Activated CD4-positive, alpha-beta T cell treated with anti-CD3 and anti-CD28 coated beads for 24 hours (primary cell): ENCODE measurements around the gene ZDHHC1.

Source experiments
- DNase-seq, 2 donors: peaks; one replicate each; pipeline ENCODE4 v3.0.0-alpha.2; 2020; ENCODE audit warnings: low read depth in 2 of 2

ZDHHC1 gene

DNA sequence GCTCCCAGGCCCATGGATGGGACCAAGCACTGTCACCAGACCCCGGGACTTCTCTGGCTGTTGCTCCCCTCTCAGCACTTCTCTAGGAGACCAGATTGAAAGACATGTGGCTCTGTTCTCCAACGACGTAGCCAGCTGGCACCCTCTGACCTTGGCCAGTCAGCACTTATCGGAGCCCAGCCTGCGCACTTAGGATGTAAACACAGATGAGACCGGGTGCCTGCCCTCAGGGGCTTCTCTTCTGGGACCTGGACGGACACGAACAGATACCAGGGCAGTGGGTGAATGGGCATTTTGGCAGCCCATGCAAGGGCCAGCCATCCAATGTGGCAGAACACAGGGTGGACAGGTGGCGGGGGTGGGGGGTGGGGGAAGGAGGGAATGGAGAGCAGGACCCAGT, 6.6 kb downstream of the ZDHHC1 start:
- no peak for DNase-seq

DNA sequence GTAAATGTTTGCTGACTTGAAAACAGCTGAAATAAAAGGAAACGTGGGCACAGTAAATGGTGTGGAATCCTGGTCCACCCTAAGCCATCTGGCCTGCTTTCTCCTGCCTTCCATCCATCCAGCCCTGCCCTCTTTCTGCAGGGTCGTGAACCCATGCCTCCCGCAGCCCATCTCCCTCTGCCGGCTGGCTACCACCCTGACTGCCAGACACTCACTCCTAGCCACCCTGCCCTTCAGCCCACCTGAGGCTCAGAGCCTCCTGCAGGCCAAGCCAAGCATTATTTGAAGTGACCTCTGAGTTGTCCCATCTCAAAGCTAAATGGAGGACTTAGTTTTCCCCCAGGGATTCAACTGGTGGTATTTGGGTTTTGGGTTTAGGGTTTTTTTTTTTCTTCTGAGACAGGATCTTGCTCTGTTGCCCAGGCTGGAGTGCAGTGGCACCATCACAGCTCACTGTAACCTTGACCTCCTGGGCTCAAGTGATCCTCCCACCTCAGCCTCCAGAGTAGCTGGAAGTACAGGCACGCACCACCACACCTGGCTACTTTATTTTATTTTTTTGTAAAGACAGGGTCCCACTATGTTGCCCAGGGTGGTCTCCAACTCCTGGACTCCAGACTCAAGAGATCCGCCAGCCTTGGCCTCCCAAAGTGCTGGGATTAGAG, 8.4 kb downstream of the ZDHHC1 start:
- DNase-seq = no peak

DNA sequence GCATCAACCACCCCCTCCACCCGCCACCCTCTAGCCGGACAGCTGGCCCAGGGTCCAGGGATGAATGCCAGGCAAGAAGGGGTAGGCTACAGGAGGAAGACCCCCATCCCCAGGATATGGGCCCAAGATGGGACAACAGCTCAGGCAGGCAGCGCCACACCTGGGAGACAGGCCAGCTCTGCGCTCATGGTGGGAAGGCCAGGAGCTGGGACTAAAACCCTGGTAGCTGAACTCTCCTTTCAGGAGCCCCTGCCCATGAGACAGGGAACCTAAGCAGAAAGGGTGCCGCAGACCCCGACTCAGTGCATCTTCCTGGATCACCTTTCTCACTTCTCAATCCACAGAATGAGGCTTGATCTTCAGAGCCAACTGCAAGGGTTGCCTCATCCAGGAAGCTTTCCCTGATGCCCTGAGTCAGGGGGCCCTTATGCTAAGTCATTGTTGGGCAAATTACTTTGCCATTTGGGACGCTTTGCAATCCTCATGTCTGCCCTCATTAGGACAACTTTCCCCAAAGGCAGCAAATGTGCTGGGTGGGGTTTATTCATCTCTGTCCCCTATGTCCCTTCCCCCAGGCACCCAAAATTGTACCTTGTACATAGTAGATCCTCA, 9.0 kb downstream of the ZDHHC1 start:
- no peak for DNase-seq

DNA sequence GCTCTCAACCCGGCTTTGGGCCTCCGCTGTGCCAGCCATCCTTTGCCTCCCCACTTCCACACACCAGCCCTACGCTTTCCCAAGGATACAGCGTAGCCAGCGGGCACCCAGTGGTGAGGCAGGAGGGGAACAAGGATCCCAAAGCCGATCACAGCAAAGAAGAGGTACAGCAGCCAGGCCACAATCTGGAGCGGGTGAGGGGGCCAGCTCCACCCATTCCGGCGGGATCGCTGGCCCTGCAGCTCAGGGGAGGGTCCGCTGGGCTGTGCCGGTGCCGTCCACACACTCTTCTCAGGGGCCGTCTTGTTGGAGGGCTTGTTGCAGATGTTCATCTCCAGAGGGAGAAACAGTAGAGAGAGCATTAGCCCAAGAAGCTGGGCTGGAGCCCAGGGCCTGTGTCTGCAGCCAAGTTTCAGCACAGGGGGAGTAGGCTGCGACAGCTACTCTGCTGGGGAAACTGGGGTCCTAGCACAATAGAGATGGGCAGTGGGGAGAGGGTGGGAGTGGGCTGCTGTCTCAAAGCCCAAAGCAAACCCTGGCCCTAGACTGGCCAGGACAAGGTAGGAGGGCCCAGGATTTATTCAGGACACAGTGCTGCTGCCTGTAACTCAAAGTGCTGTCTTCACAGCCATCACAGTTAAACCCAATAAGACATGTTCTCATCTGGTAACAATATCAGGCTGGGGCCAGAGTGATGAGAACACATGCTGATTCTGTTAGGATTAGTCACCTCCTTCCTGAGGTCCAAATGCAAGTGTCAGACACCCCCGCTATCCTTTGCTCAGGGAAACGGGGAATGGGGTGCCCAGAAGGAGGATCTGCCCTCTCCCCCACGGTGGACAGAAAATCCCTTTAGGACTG, 9.9 kb downstream of the ZDHHC1 start:
- no peak for DNase-seq

- DNase-seq = no peak
These were observed 10.9 kb downstream of the ZDHHC1 start for GRCh38 chr16:67405336-67405735.

- no peak for DNase-seq
These were observed 11.5 kb downstream of the ZDHHC1 start for GRCh38 chr16:67404740-67405226.

- no peak for DNase-seq
These were observed 12.2 kb downstream of the ZDHHC1 start for GRCh38 chr16:67403976-67404555.

DNA sequence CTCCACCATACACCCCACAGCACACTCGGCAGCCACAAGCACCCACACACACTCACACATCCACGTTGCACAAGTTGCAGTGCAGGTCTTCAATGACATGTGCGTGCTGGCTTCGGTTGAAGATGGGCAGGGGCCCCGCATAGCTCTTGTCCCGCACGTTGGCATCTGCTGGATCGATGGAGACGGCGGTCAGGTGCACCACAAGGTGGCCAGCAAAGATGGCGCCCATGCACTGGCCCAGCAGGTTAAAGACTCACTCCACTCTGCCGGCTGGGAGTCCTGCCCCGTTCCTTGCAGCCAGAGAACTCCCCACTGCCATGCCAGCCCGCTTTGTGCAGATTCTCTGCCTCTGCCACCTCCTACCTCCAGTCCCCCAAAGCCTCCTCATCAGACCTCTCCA, 15.4 kb downstream of the ZDHHC1 start:
- no peak for DNase-seq

GRCh38 chr16:67399749-67400704, 16.2 kb downstream of the ZDHHC1 start:
- no peak for DNase-seq

- peak; percentile 37 to 52 for DNase-seq
These were observed 17.0 kb downstream of the ZDHHC1 start for GRCh38 chr16:67399218-67399733.

DNA sequence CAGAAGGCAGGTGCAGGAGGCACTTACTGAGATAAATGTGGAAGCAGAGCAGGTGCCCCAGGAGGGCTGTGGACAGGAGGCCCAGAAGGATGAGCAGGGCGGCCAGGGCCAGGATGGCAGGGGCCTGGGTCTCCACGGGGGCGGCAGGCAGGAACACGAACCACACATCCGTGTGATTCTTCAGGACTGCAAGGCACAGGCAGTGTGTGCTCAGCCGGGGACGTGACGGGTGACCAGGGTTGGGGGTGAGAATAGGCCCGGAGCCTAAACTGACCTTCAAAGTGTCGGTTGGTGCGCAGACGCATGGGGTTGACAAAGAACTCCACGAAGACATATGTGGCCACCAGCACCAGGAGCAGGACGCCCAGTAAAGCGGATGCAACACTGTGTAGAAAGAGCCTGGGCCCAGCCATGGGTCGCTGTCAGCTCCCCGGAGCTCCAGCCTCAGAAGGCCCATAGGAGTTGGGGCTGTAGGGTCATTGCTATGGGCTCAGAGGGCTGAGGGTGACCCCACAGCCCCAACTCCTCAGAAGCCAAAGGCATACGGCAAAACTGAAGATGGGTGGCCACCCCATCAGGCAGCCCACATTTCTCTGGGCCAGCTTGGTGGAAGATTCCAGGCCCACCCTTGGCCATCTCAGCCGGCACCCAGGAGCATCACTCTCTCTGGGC, 17.6 kb downstream of the ZDHHC1 start:
- no peak for DNase-seq

- DNase-seq = no peak
These were observed 18.3 kb downstream of the ZDHHC1 start for GRCh38 chr16:67397812-67398545.

DNA sequence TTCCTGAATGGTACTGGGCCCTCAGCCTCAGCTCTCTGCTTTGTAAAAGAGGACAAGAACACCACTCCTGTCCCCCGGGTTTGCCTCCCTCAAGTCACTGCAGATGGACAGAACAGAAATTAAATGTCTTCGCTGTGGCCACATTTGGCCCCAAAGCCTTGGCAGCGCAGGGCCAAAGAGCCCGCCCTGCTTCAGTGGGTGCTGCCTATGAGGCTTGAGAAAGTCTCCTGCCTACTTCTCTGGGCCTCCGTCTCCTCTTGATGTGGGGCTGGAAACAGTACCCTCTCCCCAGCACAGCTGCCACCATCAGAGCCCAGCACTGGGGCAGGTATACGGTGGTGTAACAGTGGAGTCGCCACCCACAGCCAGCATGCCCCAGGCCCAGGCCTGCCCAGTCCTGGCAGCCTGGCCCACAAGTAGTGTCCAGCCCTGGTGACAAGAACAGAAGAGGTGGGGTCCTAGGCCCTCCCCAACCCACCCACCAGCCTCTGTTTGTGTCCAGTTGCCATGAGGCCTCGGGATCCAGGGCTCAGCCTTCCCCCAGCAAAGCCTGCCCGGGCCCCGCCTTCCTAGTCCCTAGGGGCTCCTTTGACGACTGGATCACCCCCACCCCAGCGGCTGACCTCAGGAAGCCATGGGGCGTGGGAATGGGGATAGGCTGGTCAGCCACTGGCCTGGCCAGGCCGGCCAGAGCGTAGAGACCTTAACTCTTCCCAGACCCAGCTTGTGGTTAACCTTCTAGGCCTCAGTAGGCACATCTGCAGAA, 19.1 kb downstream of the ZDHHC1 start:
- no peak for DNase-seq

DNA sequence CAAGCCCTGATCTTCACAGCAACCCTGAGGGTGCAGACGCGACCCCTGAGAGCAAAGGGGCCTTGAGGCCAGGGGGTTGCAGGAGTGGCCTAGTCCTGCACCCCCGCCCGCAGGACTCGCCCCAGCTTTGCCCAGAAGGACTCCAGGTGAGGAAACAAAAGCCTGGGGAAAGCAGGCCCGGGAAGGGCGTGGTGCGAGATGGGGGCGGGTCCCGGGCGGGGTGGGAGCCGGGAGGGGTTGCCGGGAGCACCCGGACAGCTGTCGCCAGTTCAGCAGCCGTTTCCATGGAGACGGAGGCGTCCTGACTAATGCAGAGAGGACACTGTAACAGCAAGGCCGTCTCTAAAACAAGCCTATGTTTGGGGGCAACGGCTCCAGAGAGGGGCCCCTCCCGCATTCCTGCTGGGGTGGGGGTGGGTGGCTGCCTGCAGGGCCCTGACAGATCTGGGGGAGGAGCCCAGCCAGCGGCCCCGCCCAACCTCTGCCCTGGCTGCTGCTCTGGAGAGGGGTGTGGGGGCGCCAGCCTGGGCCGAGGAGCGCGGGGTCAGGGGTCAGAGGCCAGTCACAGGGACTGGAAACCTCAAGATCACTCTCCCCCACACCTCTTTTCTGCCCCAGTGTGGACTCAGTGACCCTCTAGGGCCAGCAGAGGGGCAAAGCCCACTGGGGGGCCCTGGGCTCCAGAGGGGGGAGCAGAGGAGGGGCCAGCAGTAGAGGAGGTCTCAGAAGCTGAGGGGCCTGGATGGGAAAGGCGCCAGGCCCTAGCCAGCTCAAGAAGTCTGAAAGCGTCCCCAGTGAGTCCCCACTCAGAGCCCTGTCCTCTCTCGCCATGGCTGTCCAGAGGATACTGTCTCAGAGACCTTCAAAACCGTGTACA, 19.9 kb downstream of the ZDHHC1 start:
- DNase-seq = no peak

GRCh38 chr16:67395458-67396158, 20.7 kb downstream of the ZDHHC1 start:
- DNase-seq = no peak

DNA sequence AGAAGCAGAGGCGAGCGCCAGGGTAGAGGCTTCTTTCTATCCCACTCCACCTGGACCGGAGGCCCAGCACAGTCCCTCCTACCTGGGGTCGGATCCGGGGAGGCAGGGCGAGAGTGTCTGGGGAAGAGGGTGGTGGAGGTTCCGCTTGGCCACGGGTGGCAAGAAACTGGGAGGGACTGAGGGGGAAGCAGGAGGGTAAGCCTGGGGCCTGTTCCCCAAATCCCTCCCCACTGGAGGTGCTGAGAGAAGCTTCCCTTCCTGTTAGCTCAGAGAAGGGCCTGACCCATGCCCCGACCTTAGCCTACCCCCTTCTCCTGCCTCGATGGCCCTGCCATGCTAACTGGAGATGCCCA, 21.2 kb downstream of the ZDHHC1 start:
- DNase-seq = no peak
